NB4 (cell line): ENCODE data around the gene LRRTM4.
A peak's percentile ranks its signal among the peaks of the same experiment; 100 is the strongest.
"Not testable (repeated sequence)": the region's sequence is repeated elsewhere in the genome, so short reads cannot be mapped to it uniquely, and the experiment has no call there.

Source experiments
- DNase-seq: peaks from one replicate; pipeline ENCODE4 v3.0.0; 2010; ENCODE audit warnings: low read depth
- H3K4me3 ChIP-seq: one replicate; pipeline ENCODE4 v1.5.1; 2011; ENCODE audit warnings: mild to moderate bottlenecking, low read depth, low read length, moderate library complexity
- MAX ChIP-seq: IDR thresholded peaks from 2 replicates; pipeline ENCODE4 v1.6.1; 2011; ENCODE audit warnings: low read depth, low read length
- MYC ChIP-seq: IDR thresholded peaks from 2 replicates; pipeline ENCODE4 v1.6.1; 2011; ENCODE audit warnings: low read depth, low read length
- POLR2A ChIP-seq: IDR thresholded peaks from 2 replicates; pipeline ENCODE4 v1.6.1; 2011; ENCODE audit warnings: mild to moderate bottlenecking; ENCODE audit not compliant: insufficient read length; ENCODE audit errors: extremely low read depth
- TF ChIP-seq, protein P1 (sequence below): IDR thresholded peaks from one replicate; pipeline ENCODE4 v1.5.1; 2012; ENCODE audit warnings: low read depth, low read length

LRRTM4 gene

GRCh38 chr2:77169426-77169825, 352.8 kb downstream of the LRRTM4 start:
- DNase-seq, result no peak
- H3K4me3 ChIP-seq, result no peak overlapping the region
- TF ChIP-seq MAX (no peak), MYC (no peak), POLR2A (no peak)
- TF ChIP-seq, protein P1, sequence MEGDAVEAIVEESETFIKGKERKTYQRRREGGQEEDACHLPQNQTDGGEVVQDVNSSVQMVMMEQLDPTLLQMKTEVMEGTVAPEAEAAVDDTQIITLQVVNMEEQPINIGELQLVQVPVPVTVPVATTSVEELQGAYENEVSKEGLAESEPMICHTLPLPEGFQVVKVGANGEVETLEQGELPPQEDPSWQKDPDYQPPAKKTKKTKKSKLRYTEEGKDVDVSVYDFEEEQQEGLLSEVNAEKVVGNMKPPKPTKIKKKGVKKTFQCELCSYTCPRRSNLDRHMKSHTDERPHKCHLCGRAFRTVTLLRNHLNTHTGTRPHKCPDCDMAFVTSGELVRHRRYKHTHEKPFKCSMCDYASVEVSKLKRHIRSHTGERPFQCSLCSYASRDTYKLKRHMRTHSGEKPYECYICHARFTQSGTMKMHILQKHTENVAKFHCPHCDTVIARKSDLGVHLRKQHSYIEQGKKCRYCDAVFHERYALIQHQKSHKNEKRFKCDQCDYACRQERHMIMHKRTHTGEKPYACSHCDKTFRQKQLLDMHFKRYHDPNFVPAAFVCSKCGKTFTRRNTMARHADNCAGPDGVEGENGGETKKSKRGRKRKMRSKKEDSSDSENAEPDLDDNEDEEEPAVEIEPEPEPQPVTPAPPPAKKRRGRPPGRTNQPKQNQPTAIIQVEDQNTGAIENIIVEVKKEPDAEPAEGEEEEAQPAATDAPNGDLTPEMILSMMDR, result no peak

DNA sequence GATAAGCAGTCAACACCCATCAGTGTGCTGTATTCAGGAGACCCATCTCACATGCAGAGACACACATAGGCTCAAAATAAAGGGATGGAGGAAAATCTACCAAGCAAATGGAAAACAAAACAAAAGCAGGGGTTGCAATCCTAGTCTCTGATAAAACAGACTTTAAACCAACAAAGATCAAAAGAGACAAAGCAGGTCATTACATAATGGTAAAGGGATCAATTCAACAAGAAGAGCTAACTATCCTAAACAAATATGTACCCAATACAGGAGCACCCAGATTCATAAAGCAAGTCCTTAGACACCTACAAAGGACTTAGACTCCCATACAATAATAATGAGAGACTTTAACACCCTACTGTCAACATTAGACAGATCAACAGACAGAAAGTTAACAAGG, 358.2 kb downstream of the LRRTM4 start:
- H3K4me3 ChIP-seq, DNase-seq: not testable (repeated sequence)

DNA sequence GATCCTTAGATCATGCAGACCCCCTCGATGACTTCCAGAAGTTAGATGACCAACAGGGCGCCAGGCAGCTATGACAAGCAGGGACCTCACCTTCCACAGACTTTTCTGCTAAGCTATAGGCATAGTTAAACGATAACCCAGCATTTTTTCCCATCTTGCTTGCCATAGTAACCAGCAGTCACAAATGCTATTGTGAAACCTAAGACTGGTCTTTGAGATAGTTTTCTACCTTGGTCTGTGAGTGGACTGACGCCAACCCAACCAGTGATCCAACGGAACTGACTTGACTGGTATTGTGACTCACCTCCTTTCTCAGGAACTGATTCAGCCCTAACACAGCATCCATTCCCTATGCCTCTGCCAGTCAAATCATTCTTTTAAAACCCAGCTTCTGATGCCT, 361.2 kb downstream of the LRRTM4 start:
- DNase-seq, result no peak
- TF ChIP-seq MYC (no peak), MAX (no peak), POLR2A (no peak)
- TF ChIP-seq, protein P1, result no peak
- H3K4me3 ChIP-seq, result no peak overlapping the region

- DNase-seq, result peak; percentile 29
- TF ChIP-seq POLR2A (no peak), MAX (no peak), MYC (no peak)
- TF ChIP-seq, protein P1, result no peak
- no peak overlapping the region for H3K4me3 ChIP-seq
Observed at GRCh38 chr2:77156599-77156998, 365.6 kb downstream of the LRRTM4 start.

DNA sequence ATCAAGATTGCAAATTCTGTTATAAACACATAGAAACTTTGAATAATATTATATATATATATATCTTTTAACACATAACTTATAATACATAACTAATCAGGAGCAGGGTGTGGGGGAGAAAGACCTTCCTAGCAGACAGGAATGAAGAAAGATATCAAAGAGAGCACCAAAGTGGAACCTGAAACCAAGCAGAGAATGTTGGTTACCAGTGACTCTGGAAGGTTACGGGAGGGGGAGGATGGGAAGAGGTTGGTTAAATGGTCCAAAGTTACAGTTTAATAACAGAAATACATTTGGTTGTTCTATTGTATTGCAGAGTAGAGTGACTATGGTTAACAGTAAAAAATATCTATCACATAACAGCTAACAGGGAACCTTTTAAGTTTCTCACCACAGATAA, 366.7 kb downstream of the LRRTM4 start:
- TF ChIP-seq, protein P1, result no peak
- TF ChIP-seq POLR2A (no peak), MAX (no peak), MYC (no peak)
- no peak for DNase-seq

GRCh38 chr2:77149565-77149964, 372.6 kb downstream of the LRRTM4 start:
- TF ChIP-seq, protein P1, result no peak
- TF ChIP-seq MYC (no peak), POLR2A (no peak), MAX (no peak)
- no peak overlapping the region for H3K4me3 ChIP-seq
- DNase-seq, result no peak

More for the DNA sequence above, 366.7 kb downstream of the LRRTM4 start:
- no peak overlapping the region for H3K4me3 ChIP-seq

DNA sequence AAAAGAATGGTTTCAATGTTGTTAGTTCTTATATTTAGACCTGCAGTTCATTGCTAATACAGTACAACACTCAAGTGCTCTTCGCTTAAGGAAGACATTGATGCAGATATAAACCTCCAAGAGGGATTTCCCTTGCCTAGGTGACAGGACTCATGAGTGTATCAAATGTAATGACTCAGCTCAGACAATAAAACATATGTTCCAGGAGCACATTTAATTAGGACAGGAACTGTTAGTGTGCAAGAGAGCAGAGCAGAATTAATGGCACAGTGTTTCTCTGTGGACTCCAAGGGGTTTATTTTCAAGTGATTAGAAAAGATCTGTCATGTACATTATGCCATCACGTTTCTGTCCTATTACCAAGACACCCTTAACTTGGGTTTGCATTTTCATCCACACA, 375.0 kb downstream of the LRRTM4 start:
- H3K4me3 ChIP-seq, result no peak overlapping the region
- TF ChIP-seq, protein P1, result no peak
- TF ChIP-seq POLR2A (no peak), MAX (no peak), MYC (no peak)
- no peak for DNase-seq
